ENCODE data around the gene PIK3CA.
A peak's percentile ranks its signal among the peaks of the same experiment; 100 is the strongest.
"Not testable (repeated sequence)": the region's sequence is repeated elsewhere in the genome, so short reads cannot be mapped to it uniquely, and the experiment has no call there.

PIK3CA gene

DNA sequence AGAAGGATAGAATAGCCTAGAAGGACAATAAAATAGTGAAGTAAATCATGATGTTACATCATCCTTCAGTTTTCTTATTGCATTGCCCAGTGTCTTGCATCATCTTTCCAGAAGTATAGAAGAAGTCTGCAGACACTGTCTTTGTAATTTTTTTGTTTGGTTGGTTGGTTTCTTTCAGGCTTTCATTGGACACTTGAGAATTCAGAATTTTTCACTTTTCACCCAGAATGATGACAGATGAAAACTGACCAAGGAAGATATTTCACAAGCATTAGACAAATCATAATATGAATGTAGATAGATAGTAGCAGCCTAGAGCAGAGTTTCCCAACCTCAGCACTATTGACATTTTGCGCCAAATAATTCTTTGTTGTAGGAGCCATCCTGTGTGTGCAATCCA is 67.4 kb downstream of the PIK3CA start:
- peak; percentile 50 for DNase-seq

- DNase-seq = not testable (repeated sequence)
Observed at GRCh38 chr3:179218213-179218612, 70.1 kb downstream of the PIK3CA start.

DNA sequence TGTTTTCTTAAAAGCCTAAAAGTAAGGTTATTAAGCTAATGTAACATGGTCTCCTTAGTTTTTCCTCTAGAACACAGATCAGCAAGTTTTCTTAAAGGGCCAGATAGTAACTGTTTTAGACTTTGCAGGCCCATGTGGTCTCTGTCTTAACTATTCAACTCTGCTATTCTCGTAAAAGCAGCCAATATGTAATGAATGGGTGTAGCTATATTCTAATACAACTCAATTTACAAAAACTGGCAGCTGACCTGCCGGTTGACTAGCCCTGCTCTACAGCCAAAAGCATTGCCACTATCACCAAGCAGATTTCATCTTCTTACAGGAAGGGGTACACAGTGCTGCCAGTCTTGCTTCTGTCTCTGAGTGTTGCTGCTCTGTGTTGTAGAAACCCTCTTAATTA is 75.4 kb downstream of the PIK3CA start:
- no peak for DNase-seq

DNA sequence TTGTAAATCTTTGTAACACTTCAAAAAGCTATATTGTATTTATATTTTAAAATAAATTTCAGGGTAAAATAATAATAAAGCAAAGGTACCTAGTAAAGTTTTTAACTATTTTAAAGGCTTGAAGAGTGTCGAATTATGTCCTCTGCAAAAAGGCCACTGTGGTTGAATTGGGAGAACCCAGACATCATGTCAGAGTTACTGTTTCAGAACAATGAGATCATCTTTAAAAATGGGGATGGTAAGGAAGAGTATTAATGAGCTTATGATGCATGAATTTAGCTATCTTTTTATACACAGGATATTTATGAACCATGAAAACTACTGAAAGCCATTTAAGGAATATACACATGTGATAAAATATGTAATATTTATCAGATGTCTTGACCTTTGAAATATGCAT is 76.4 kb downstream of the PIK3CA start:
- no peak for DNase-seq

DNA sequence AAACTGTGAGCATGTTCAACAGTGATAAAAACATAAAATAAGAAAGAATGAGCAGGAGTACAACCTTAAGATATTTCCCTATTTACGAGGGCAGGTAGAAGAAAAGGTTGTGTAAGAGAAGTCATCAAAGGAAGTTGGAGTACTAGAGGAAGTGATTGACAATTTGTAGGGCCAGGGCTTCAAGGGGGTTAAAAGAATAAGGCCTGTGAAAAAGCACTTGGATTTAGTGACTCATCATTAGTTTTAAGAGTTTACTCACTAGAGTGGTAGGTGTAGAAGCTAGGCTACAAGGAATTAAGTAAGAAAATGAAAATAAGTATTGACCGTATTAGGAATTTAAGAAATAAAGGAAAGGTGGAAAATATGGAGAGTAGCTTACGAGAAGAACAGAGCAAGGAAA is 79.2 kb downstream of the PIK3CA start:
- DNase-seq = no peak

- DNase-seq = no peak
Observed at GRCh38 chr3:179229177-179229576, 81.0 kb downstream of the PIK3CA start.

GRCh38 chr3:179233043-179233442 is 84.9 kb downstream of the PIK3CA start:
- no peak for DNase-seq

- no peak for DNase-seq
Observed at GRCh38 chr3:179234199-179234598, 86.0 kb downstream of the PIK3CA start.

DNA sequence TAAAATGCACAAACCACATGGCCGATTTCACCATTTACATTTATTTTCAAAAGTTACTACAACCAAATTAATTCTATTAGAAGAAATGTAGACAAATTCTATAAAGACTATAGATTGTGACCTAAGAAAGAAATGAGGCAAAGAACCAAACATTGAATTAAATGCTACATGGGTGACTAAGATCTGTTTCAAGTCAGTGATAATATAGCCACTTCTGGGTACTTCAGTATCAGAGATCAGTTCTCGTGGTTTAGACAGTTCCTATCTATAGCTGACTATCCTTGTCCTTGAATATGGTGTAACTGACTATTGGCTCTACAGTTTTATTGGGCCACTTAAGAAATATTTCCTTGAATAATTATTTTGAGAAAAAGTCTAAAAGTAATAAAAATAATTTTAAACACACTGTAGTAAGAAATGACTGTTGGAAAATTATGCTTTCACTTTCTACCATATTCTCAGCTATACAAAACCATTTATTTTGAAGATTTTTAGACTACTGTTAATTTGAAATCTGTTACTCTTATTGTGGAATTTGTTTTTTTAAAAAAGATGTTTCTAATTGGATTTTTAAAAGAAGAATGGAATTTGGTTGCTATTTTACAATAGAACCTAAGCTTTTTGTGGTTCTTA is 88.6 kb downstream of the PIK3CA start:
- no peak for DNase-seq

DNA sequence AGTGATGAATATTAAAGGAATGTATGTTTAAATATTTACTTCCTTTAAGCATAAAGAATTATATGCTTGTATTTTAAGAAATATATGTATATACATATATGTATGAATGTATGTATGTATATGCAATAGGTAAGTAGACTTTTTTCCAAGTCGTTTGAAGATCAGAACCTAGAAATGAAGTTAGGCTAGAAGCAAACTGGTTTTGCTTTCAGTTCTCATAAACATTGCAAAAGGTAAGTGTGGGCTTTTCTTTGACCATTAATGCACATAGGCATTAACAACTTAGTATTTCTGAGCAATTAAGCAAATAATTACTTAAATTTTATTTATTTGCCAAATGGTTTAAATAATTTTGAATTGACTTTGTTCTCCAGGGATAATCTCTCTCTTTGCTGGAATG is 92.1 kb downstream of the PIK3CA start:
- DNase-seq = not testable (repeated sequence)

DNA sequence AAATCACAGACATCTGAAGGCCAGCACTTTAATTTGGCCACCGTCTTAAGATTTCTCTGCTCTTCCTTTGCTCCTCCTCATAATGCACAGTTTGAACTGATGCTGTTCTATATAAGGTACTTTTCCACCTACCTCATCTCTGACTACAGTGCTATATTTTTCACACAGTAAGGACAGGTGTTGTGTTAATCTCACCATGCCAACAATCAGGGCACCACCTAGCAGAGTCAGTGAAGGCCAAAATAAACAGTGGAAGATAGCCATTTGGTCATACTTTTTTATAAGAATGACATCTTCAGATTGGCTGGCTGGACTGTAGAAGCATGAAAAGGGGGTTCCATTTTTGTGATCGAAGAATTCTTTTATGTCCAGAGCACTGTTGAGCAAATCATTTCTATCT is 94.7 kb downstream of the PIK3CA start:
- DNase-seq = not testable (repeated sequence)

GRCh38 chr3:179244878-179245277 is 96.7 kb downstream of the PIK3CA start:
- no peak for DNase-seq

DNA sequence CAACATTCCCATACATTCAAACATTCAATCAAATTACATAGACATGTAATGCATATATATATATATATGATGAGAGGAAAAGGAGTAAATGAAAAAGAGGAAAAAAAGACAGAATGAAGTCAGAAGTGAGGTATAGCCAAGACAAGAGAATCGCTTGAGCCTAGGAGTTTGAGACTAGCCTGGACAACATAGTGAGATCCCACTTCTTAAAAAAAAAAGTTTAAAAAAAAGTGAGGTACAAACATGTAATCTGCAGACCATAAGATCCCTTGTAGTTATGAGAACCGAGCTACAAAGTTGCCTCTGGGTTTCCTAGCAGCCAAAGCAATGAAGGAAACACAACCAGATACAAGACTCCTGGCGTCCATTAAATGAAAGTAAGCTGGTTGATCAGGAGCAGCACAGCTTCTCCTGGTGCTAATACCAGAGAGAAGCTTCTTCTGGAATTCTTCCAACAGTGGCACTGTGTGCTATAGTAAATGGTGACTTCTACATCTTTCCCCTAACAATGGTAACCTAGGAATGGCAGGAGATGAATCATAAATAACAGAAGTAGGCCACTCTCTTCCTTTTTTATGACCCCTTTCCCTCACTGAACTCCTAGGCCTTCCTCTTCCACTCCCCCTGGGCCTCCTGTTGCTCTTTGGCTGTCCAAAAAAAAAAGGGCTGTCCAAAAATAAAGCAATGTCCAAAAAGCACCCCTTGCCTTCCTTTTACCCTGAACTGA is 99.3 kb downstream of the PIK3CA start:
- DNase-seq = no peak

DNA sequence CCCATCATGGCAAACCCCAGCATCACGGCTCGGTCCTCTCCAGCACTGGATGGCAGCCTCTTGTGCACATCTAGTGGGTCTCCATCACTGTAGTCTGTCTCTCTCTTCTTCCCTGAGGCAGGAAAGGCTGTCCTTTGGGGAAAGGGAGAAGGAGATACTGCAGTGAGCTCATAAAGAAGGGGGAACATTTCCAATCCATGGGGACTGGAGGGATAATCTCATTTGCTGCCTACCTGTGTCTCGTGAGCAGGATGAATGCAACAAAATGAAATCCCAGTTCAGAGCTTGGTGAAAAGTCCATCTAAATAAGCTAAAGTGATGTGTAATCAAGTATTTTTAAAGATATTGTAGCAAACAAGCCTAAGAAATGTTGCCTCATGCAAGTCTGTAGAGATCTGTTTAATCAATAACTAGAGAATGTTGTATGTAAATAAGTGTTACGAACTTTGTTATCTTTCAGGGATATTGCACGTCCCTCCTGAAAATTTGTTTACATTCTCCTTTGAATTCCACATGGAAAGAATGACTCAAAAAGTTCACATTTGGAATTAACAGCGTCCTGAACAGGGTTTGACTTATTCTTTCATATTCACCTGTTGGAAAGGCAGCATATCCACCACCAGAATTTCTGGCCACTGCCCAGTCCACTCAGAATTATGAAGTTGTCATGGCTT is 102.8 kb downstream of the PIK3CA start, which contains the start of gene KCNMB3:
Gene KCNMB3, minus strand, starts transcription at position 312 of the 674 bp plus-strand sequence. Its CDS starts 124 bp downstream, at position 188.
- no peak for DNase-seq

GRCh38 chr3:179256813-179257212 is 108.7 kb downstream of the PIK3CA start:
- DNase-seq = no peak

- DNase-seq = not testable (repeated sequence)
Observed at GRCh38 chr3:179257742-179258141, 109.6 kb downstream of the PIK3CA start.

GRCh38 chr3:179258820-179259219 is 110.7 kb downstream of the PIK3CA start:
- DNase-seq = no peak

GRCh38 chr3:179259959-179260756 is 112.0 kb downstream of the PIK3CA start:
- not testable (repeated sequence) for DNase-seq

- peak; percentile 53 for DNase-seq
Observed at GRCh38 chr3:179260949-179261765, 113.0 kb downstream of the PIK3CA start.

DNA sequence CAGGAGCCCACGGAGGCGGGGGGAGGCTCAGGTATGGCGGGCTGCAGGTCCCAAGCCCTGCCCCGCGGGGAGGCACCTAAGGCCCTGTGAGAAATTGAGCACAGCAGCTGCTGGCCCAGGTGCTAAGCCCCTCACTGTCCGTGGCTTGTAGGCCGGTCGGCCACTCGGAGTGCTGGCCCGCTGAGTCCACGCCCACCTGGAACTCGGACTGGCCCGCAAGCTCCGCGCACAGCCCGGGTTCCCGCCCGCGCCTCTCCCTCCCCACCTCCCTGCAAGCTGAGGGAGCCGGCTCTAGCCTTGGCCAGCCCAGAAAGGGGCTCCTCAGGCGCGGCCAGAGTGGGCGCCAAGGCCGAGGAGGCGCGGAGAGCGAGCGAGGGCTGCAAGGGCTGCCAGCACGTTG is 115.0 kb downstream of the PIK3CA start:
- DNase-seq = no peak

- no peak for DNase-seq
Observed at GRCh38 chr3:179264449-179264848, 116.3 kb downstream of the PIK3CA start.

- DNase-seq = no peak
Observed at GRCh38 chr3:179265092-179265491, 116.9 kb downstream of the PIK3CA start.

All from inflammatory macrophage treated with lipopolysaccharide for 4 hours (primary cell).